Measurements from ENCODE around the gene CYP1A2. TPM values are rescaled to one million over a fixed set of nuclear protein-coding genes. Genes with fewer than 3 reads are reported as not detected.

CYP1A2 gene
- total and polyA plus RNA-seq, 2 of the 13 experiments (the other 11 are each of a cell fraction or from before 2014, with no cell fraction given) = 0.07 TPM; not detected in 1

DNA sequence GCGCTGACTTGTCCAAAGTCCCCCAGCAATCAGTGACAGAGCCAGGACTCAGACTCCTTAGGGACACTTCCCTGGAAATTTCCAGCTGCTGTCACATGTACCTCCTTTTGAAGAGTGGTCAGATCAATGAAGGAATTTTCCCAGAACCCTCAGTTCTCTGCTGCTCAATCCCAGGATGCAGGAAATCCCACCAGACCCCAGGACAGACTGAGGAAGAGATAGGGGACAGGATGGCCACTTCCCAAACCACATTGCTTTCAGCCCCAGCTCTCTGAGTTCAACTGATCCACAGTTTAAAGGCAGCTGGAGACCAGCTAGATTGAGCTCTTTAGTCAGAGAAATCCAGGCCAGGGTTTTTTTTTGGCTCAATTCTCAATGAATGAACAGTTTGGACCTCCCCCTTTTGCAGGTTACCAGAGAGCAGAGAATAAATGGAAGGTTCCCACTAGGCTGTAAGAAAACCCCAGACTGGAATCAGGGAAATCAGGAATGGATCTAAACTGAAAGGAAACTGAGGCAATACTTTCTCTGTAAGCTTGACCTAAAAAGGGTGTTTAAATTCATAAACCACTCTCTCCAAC, 24.8 kb upstream of the CYP1A2 start (continued):
- peak; percentile 8; the same call in 1 of the 2 replicates for TF ChIP-seq ELF3 (CRISPR knock-in tag; IDR thresholded peaks at IDR 0.05)
- no peak for TF ChIP-seq TRAFD1 (CRISPR knock-in tag; IDR thresholded peaks at IDR 0.05; ENCODE audit: borderline replicate concordance)
- TF ChIP-seq PBX3 (CRISPR knock-in tag; IDR thresholded peaks at IDR 0.05; ENCODE audit: borderline replicate concordance) = no peak
- no peak for TF ChIP-seq ZNF124 (CRISPR knock-in tag; IDR thresholded peaks at IDR 0.05)
- TF ChIP-seq ZNF34 (CRISPR knock-in tag; IDR thresholded peaks at IDR 0.05; ENCODE audit: borderline replicate concordance) = no peak
- no peak for TF ChIP-seq ZFYVE20 (CRISPR knock-in tag; IDR thresholded peaks at IDR 0.05; ENCODE audit: borderline replicate concordance, low read depth)
- TF ChIP-seq MTF2 (CRISPR knock-in tag; IDR thresholded peaks at IDR 0.05; ENCODE audit: borderline replicate concordance) = no peak
- no peak for TF ChIP-seq ZNF879 (CRISPR knock-in tag; IDR thresholded peaks at IDR 0.05)
- no peak for TF ChIP-seq ZNF615 (CRISPR knock-in tag; IDR thresholded peaks at IDR 0.05; ENCODE audit: borderline replicate concordance)
- no peak for TF ChIP-seq REPIN1 (CRISPR knock-in tag; IDR thresholded peaks at IDR 0.05; ENCODE audit: borderline replicate concordance, low read depth)
- no peak for TF ChIP-seq KLF12 (CRISPR knock-in tag; IDR thresholded peaks at IDR 0.05; ENCODE audit: borderline replicate concordance)
- TF ChIP-seq, protein P1, sequence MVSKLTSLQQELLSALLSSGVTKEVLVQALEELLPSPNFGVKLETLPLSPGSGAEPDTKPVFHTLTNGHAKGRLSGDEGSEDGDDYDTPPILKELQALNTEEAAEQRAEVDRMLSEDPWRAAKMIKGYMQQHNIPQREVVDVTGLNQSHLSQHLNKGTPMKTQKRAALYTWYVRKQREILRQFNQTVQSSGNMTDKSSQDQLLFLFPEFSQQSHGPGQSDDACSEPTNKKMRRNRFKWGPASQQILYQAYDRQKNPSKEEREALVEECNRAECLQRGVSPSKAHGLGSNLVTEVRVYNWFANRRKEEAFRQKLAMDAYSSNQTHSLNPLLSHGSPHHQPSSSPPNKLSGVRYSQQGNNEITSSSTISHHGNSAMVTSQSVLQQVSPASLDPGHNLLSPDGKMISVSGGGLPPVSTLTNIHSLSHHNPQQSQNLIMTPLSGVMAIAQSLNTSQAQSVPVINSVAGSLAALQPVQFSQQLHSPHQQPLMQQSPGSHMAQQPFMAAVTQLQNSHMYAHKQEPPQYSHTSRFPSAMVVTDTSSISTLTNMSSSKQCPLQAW (CRISPR knock-in tag; IDR thresholded peaks at IDR 0.05) = no peak; the same call in 1 of the 2 replicates
- TF ChIP-seq TSC22D2 (CRISPR knock-in tag; IDR thresholded peaks at IDR 0.05; ENCODE audit: borderline replicate concordance) = no peak
- TF ChIP-seq ZNF101 (CRISPR knock-in tag; IDR thresholded peaks at IDR 0.05; ENCODE audit: borderline replicate concordance, low read depth) = no peak
- TF ChIP-seq SMARCE1 (IDR thresholded peaks at IDR 0.05; ENCODE audit: borderline replicate concordance) = no peak
- TF ChIP-seq KMT2B (CRISPR knock-in tag; IDR thresholded peaks at IDR 0.05) = no peak
- 0 out of 2 replicates have a peak, but pooled peaks have one; percentile 25 for TF ChIP-seq RFXAP (CRISPR knock-in tag; IDR thresholded peaks at IDR 0.05; ENCODE audit: borderline replicate concordance)
- TF ChIP-seq, protein P2, sequence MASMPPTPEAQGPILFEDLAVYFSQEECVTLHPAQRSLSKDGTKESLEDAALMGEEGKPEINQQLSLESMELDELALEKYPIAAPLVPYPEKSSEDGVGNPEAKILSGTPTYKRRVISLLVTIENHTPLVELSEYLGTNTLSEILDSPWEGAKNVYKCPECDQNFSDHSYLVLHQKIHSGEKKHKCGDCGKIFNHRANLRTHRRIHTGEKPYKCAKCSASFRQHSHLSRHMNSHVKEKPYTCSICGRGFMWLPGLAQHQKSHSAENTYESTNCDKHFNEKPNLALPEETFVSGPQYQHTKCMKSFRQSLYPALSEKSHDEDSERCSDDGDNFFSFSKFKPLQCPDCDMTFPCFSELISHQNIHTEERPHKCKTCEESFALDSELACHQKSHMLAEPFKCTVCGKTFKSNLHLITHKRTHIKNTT (CRISPR knock-in tag; IDR thresholded peaks at IDR 0.05) = no peak
- no peak for TF ChIP-seq TBP (CRISPR knock-in tag; IDR thresholded peaks at IDR 0.05)
- TF ChIP-seq DMAP1 (CRISPR knock-in tag; IDR thresholded peaks at IDR 0.05) = no peak
- TF ChIP-seq ZNF18 (CRISPR knock-in tag; IDR thresholded peaks at IDR 0.05; ENCODE audit: insufficient replicate concordance) = no peak
- no peak for TF ChIP-seq TGIF2 (CRISPR knock-in tag; IDR thresholded peaks at IDR 0.05)
- no peak for TF ChIP-seq ZNF562 (CRISPR knock-in tag; IDR thresholded peaks at IDR 0.05; ENCODE audit: borderline replicate concordance)
- no peak for TF ChIP-seq MTA3 (CRISPR knock-in tag; IDR thresholded peaks at IDR 0.05)
